Daoy (cell line): ENCODE data around the gene ATG7. TPM values are rescaled to one million over a fixed set of nuclear protein-coding genes. Genes with fewer than 3 reads are reported as not detected.

Experiments
- DNase-seq: peaks from one replicate; pipeline ENCODE4 v3.0.0-alpha.2; 2015; ENCODE audit warnings: low read depth
- total RNA-seq: library from RNA; depleted of rRNA; stranded (reverse); fragments of >200 nt; shearing (Covaris generic); gene quantifications from 2 replicates; pipeline ENCODE4 v1.2.3, GENCODE V29; 2014; rRNA removed

The ATG7 gene, protein sequence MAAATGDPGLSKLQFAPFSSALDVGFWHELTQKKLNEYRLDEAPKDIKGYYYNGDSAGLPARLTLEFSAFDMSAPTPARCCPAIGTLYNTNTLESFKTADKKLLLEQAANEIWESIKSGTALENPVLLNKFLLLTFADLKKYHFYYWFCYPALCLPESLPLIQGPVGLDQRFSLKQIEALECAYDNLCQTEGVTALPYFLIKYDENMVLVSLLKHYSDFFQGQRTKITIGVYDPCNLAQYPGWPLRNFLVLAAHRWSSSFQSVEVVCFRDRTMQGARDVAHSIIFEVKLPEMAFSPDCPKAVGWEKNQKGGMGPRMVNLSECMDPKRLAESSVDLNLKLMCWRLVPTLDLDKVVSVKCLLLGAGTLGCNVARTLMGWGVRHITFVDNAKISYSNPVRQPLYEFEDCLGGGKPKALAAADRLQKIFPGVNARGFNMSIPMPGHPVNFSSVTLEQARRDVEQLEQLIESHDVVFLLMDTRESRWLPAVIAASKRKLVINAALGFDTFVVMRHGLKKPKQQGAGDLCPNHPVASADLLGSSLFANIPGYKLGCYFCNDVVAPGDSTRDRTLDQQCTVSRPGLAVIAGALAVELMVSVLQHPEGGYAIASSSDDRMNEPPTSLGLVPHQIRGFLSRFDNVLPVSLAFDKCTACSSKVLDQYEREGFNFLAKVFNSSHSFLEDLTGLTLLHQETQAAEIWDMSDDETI
- 47.9 and 51.6 TPM in 2 replicates for total RNA-seq

DNA sequence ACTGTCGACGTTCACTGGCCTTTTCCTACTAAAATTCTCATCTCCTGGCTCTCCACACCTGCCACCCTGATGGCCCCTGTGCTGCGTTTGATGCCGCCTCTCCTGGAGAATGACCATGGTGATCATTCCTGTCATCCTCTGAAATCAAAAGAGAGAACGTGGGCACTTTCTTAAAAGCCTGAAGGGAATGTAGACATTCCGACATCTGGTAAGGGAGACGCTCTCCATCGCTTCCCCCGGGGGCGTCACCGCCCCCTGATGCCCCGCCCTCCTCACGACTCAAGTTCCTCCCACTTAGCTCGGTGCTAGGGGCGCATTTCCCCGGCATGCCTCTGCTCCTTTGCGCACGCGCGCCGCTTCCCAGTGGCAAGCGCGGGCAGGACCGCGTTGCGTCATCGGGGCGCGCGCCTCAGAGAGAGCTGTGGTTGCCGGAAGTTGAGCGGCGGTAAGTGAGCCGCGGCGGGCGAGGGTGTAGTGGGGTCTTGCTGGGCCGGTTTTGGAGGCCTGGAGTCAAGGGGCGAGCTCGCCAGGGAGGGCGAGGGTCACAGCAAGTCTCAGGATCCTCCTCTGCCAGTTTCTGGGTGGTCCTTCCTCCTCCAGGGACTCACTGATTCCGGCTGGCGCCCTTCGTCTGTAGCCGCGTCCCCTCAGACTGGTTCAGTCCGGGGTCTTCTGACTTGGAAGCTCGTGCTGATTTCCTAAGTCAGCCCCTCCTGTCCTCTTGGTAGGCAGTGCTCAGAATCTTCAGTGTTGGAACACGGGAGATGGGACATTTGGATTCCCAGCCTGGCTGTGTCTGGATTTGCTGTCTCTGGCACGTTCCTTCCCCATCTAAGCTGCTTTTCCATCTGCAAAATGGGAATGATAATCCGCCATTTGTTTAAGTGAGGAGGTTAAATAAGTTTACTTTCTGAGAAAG is at the start of gene ATG7:
Gene ATG7 (plus strand): TSS at position 412 of the 919 bp plus-strand sequence. CDS start 26,299 bp downstream, outside the sequence.
- peak; percentile 98 for DNase-seq

DNA sequence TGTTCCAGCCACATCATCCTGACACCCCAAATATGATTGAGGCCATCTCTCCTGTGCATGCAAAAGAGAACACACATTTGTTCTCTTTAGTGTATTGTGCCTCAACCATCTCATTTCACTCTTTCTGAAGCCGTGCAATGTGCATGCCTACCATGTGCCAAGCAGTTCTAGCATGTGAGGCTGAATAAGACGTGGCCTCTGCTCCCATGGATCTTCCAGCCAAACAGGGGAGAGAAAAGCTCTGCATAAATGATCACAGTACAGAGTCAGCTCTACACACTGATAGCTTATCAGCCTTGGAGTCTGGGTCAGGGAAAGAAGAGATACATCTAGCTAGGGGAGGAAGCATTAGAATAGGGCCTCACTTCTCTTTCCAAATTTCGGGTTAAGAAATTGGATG is 48.2 kb upstream of the ATG7 start:
- DNase-seq, result no peak

DNA sequence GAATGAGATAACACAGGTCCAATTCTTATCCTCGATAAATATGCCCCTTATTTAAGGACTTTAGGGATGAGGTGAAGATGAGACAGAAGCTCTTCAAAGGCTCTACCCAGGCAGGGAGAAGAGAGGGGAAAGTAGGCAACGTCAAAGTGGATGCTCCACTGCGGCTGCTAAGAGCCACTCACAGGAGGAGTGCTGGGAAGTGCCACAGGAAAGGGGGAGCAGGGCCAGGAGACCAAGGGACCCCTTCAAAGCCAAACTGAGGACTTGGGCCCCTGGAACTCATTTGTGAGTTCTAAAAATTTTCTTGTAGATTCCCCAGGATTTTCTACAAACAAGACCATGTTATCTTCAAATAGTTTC is 47.3 kb upstream of the ATG7 start:
- DNase-seq, result no peak

GRCh38 chr3:11226042-11226370 is 46.2 kb upstream of the ATG7 start:
- no peak for DNase-seq

DNA sequence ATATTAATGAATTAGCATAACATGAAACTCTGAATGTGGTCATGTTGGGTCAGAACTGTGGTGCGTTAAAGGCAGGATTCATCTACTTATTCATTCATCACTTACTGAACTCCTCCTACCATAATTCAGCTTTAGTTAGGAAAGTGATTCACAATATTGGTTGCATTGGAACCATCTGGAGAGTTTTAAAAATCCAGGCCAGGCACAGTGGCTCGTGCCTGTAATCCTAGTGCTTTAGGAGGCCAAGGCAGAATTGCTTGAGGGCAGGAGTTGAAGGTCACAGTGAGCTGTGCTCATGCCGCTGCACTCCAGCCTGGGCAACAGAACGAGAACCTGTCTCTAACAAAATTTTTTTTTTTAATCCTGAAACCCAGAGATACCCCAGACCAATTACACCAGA is 44.2 kb upstream of the ATG7 start:
- no peak for DNase-seq

DNA sequence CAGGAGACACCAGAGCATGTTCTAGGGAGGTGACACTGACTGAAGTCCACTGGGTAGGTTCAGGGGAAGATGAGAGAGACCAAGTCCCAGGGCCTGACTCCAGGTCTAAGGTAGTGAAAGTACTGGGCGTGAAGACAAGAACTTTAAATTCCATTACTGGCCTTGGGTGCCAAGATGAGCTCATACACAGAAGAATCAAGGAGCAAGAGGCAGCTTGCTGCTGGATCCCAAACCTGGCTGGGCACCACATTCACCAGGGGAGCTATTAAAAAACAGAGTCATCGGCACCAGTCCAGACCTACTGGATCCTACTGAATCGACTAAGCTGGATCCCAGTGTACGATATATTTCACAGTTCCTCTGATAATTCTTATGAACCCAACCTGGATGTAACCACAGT is 42.1 kb upstream of the ATG7 start:
- no peak for DNase-seq

DNA sequence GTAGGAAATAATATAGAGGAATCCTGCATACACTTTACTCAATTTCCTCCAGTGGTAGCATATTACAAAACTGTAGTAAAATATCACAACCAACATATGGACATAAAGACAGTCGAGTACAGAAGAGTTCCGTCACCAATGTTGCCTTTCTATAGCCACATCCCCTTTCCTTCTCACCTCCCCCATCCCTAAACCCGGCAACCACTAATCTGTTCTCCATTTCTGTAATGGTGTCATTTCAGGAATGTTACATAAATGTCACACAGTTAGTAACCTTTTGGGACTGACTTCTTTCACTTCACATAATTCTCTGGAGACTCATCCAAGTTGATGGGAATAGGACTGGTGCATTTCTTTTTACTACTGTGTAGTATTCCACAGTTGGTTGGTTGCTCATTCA is 41.4 kb upstream of the ATG7 start:
- DNase-seq, result no peak

- no peak for DNase-seq
These were observed 36.8 kb upstream of the ATG7 start for GRCh38 chr3:11235385-11235784.

DNA sequence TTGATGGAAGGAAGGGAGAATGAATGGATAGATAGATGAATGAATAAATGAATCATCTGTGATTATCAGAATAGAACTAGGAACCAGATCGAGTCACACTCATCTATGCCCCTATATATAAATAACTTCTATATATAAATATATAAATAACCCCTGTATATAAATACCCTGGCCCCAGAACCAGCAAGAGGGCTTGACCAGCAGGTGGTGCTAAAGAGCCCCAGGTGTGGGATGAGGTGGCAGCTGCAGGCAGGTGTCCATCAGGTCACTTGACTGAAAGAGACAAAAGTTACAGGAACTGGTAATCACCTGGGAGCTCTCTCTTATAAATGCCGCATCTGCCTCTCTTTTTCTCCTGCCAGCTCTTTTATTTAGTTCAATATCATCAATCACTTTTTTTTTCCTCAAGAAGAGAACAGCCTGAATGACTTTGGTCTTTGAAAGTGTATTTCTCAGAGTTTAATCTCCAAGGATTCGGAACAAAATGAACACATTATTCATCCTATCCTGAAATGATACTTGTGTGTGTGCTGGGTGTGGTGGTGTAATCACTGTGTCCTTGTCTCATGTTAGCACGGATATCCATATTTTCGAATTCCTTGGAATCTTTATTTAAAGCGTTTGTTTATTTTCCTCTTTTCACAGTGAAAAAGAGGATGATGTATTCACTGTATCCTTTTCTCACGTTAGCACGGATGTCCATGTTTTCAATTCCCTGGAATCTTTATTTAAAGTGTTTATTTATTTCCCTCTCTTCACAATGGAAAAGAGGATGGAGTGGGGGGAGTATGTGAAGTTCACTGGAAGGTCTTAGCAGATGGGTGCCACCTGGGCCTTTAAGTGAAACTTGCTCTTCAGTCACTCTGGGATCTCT is 35.4 kb upstream of the ATG7 start:
- DNase-seq, result peak; percentile 34

DNA sequence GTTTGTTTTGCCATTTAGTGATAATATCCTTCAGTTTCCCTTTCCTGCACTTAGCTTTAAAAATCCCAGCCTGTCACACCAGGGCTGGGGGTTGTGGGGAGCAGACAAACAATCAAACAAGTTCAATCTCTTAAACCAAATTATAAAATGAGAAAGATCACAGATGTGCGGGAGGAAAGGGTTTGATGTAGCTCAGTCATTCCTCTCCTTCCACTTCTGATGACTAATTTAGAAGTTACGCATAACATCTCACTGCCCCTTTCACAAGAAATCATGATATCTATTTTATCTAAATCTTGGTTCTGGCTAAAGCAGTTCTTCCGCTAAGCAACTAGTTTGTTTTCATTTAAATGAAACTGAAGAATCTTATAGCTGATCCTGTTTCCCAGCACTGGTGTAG is 34.1 kb upstream of the ATG7 start:
- DNase-seq, result peak; percentile 62

- peak; percentile 71 for DNase-seq
These were observed 33.3 kb upstream of the ATG7 start for GRCh38 chr3:11238880-11239279.

DNA sequence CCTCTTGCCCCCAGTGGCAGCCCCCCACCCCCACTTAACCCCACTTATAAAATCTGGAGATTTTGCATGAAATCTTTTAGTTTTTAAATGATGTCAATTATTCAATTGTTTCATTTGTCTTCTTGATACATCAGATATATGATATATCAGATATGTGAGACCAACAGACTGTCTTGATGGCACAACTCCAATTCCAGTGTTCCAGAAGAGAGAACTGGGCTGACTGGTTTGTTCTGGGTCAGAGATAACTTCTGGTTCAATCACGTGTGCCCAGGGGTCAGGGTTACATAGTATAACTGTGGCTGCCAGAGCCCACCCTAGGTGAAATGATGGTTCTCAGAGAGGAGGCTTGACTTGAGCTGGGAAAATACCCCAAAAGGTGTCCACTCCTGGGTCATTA is 32.4 kb upstream of the ATG7 start:
- DNase-seq, result no peak

- no peak for DNase-seq
These were observed 31.7 kb upstream of the ATG7 start for GRCh38 chr3:11240496-11240895.

- DNase-seq, result no peak
These were observed 28.0 kb upstream of the ATG7 start for GRCh38 chr3:11244121-11244677.

- no peak for DNase-seq
These were observed 26.9 kb upstream of the ATG7 start for GRCh38 chr3:11245276-11245675.

GRCh38 chr3:11245827-11246662 is 26.2 kb upstream of the ATG7 start:
- no peak for DNase-seq

- no peak for DNase-seq
These were observed 25.6 kb upstream of the ATG7 start for GRCh38 chr3:11246663-11246970.

DNA sequence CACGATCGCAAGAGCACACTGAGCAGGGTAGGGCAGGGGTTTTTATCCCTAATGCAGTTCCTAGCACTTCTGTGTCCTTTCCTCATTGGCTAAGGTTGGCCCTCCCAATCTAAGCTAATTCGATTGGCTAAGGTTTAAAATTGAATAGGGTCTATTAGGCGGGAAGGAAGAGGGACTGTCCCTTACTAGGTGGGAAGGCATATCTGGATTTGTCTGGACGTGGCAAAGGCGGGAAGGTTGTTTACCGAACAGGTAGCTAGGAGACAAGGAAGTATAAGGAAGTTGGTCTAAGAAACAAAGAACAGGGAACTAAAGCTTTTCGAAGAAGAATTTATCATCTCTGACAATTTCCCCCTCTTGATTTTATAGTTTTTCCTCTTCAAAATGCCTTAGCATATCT is 24.8 kb upstream of the ATG7 start:
- DNase-seq, result no peak

- DNase-seq, result no peak
These were observed 23.6 kb upstream of the ATG7 start for GRCh38 chr3:11248596-11248995.
